CD1c-positive myeloid dendritic cell (primary cell): ENCODE results near the gene IQCH.

Experiments
- DNase-seq: peaks from one replicate; pipeline ENCODE4 v3.0.0-alpha.2; 2016; ENCODE audit errors: extremely low spot score

The IQCH gene

GRCh38 chr15:67524235-67524634 lies 269.6 kb downstream of the IQCH start:
- no peak for DNase-seq

- DNase-seq, result no peak
Measured at GRCh38 chr15:67528513-67528912, 273.9 kb downstream of the IQCH start.

GRCh38 chr15:67531379-67531914 lies 276.9 kb downstream of the IQCH start:
- no peak for DNase-seq

GRCh38 chr15:67533873-67534272 lies 279.3 kb downstream of the IQCH start:
- no peak for DNase-seq

DNA sequence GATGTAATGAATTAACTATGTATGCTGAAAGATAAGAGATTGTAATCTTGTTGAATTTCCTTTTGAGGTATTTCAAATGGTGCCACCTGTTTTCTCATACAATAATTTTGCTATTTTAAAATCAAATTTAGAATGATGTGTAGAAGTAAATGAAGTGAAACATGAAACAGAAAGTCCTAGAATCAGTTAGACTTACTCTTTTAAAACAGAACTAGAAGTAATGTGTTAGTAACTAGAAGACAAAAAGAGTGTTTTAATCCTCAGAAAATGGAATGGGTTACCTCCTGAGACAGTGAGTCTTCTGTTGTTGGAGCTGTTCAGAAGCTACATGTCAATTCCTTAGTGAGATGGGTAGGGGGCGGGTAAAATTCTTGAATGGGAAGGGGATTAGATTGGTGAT lies 279.8 kb downstream of the IQCH start:
- no peak for DNase-seq

- DNase-seq, result no peak
Measured at GRCh38 chr15:67537771-67538170, 283.2 kb downstream of the IQCH start.

- DNase-seq, result peak; percentile 93
Measured at GRCh38 chr15:67542420-67543347, 288.1 kb downstream of the IQCH start, which contains the start of gene MAP2K5. Gene MAP2K5, plus strand, starts transcription at chr15:67542703. Its CDS starts 633 bp downstream, at chr15:67543336.

GRCh38 chr15:67543348-67543718 lies 288.7 kb downstream of the IQCH start:
- no peak for DNase-seq

- no peak for DNase-seq
Measured at GRCh38 chr15:67544475-67544874, 289.9 kb downstream of the IQCH start.

- no peak for DNase-seq
Measured at GRCh38 chr15:67545864-67546263, 291.3 kb downstream of the IQCH start.

GRCh38 chr15:67547064-67547463 lies 292.5 kb downstream of the IQCH start:
- DNase-seq, result no peak

DNA sequence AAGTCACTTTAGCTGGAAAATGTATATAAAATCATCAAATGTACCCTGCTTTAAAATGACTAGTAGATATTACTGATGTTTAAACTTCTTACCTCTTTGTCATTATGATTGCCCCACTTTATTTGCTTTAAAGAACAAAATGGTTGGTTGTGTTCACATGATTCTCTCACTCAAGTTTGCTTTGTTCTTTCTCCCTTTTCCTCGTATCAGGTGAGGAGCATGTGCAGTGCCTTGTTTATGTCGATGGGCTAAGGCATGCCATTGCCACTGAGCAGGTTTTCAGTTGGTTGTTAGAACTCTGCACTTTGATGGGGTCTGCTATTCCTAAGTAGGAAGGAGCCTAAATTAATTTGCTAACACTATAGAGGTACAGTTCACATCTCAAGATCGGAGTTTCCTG lies 293.2 kb downstream of the IQCH start:
- DNase-seq, result no peak

DNA sequence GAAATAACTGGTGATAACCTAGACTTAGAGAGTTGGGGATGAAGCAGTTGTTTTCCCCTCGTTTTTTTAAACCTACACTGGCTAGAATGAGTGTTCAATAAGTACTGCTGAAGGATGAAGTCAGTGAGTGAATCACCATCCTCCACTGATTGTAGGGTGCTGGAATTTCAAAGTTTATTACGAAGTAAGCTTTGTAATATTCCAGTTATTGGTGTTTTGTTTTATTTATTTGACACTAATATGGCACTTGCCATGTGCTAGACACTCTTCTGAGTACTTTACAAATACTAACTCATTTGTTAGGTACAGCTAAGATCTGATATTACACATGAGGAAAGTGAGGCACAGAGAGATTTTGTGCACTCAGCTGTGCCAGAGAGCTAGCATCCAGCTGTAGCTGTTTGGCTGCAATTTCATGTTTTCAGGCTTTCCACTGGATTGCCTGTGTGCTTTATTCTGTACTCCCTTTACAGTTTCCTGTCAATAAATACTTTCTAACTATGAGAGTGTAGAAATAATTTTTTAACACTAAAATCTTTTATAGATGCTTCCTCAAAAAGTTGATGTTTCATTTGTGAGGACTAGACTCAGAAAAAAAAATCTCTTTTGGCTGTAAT lies 293.8 kb downstream of the IQCH start:
- DNase-seq, result no peak

- DNase-seq, result peak; percentile 24
Measured at GRCh38 chr15:67548862-67549651, 294.5 kb downstream of the IQCH start.

DNA sequence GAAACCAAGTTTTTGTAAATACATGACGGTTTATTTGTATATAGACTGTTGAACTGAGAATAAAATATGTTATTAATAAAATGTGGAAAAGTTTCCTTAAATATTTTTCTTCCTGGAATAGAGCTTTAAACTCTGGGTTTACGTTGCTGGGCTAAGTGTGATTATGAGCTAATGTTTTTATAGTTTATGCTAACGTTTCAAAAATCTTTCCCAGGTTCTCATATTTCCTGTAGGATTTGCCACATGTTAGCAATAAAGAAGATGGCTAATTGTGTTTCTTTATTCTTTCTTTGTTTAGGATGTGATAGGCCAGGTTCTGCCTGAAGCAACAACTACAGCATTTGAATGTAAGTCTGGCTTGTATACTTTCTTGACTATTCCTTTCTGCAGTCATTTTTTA lies 295.1 kb downstream of the IQCH start:
- DNase-seq, result no peak

- DNase-seq, result peak; percentile 23
Measured at GRCh38 chr15:67550522-67550921, 295.9 kb downstream of the IQCH start.

- no peak for DNase-seq
Measured at GRCh38 chr15:67551207-67551743, 296.7 kb downstream of the IQCH start.
